HepG2 (cell line): ENCODE results near the gene DCDC2. TPM values are rescaled to one million over a fixed set of nuclear protein-coding genes. Genes with fewer than 3 reads are reported as not detected.

Experiments used
- AHR ChIP-seq: IDR thresholded peaks from 2 replicates; pipeline ENCODE4 v1.6.1; 2018; ENCODE audit warnings: missing genetic modification reagents, missing compliant biosample characterization
- ARHGAP35 ChIP-seq: sonication (generic); formaldehyde crosslinking; IDR thresholded peaks from 2 replicates; pipeline ENCODE4 v1.9.0; 2022; ENCODE audit warnings: mild to moderate bottlenecking, inconsistent platforms, moderate library complexity, missing genetic modification reagents, borderline replicate concordance
- ARNT ChIP-seq: fragments of 450-650 bp; IDR thresholded peaks from 2 replicates; pipeline ENCODE4 v1.6.1; 2017
- HMGXB3 ChIP-seq: sonication (generic); formaldehyde crosslinking; IDR thresholded peaks from 2 replicates; pipeline ENCODE4 v1.4.0; 2020; ENCODE audit warnings: missing genetic modification reagents, borderline replicate concordance
- LCORL ChIP-seq, 2 experiments: fragments of 450-650 bp in 1 of 2; sonication (generic) in 1 of 2; formaldehyde crosslinking in 1 of 2; IDR thresholded peaks; 2 replicates each; pipeline versions ENCODE4 v1.5.0 to v1.6.1; 2017 to 2020; ENCODE audit warnings: antibody characterized with exemption in 1 of 2, missing genetic modification reagents in 1 of 2
- MXD4 ChIP-seq: IDR thresholded peaks from 2 replicates; pipeline ENCODE4 v1.6.1; 2016; ENCODE audit warnings: mild to moderate bottlenecking, missing biosample characterization, missing genetic modification reagents
- NR0B2 ChIP-seq: sonication (generic); formaldehyde crosslinking; IDR thresholded peaks from 2 replicates; pipeline ENCODE4 v1.4.0; 2020; ENCODE audit warnings: mild to moderate bottlenecking, missing genetic modification reagents
- PCBP2 ChIP-seq: fragments of 200-400 bp; formaldehyde crosslinking; optimal IDR thresholded peaks from 2 replicates; pipeline ENCODE3; 2018; ENCODE audit warnings: low read length, low read depth; ENCODE audit not compliant: poor library complexity, severe bottlenecking
- RARG ChIP-seq: sonication (generic); formaldehyde crosslinking; IDR thresholded peaks from 2 replicates; pipeline ENCODE4 v1.4.0; 2020; ENCODE audit warnings: low read depth, mild to moderate bottlenecking, missing genetic modification reagents
- REL ChIP-seq: sonication (generic); formaldehyde crosslinking; conservative IDR thresholded peaks from 2 replicates; pipeline ENCODE4 v1.8.0; 2022; ENCODE audit warnings: mild to moderate bottlenecking, missing genetic modification reagents, moderate library complexity
- RELA ChIP-seq: sonication (generic); formaldehyde crosslinking; IDR thresholded peaks from 2 replicates; pipeline ENCODE4 v1.4.0; 2020; ENCODE audit warnings: missing genetic modification reagents
- SALL2 ChIP-seq: sonication (generic); formaldehyde crosslinking; IDR thresholded peaks from 2 replicates; pipeline ENCODE4 v1.8.1; 2023; ENCODE audit warnings: mild to moderate bottlenecking, missing genetic modification reagents, inconsistent platforms
- SMYD3 ChIP-seq: sonication (generic); formaldehyde crosslinking; IDR thresholded peaks from 2 replicates; pipeline ENCODE4 v1.8.1; 2023; ENCODE audit warnings: mild to moderate bottlenecking, missing genetic modification reagents
- SOX5 ChIP-seq: IDR thresholded peaks from 2 replicates; pipeline ENCODE4 v1.6.1; 2016; ENCODE audit warnings: borderline replicate concordance
- SP4 ChIP-seq: sonication (generic); formaldehyde crosslinking; IDR thresholded peaks from 2 replicates; pipeline ENCODE4 v1.8.1; 2023; ENCODE audit warnings: mild to moderate bottlenecking, missing genetic modification reagents
- WIZ ChIP-seq: sonication (generic); formaldehyde crosslinking; IDR thresholded peaks from 2 replicates; pipeline ENCODE4 v1.5.1; 2020; ENCODE audit warnings: mild to moderate bottlenecking, missing genetic modification reagents
- ZNF256 ChIP-seq: sonication (generic); formaldehyde crosslinking; conservative IDR thresholded peaks from 2 replicates; pipeline ENCODE4 v1.4.0; 2020; ENCODE audit warnings: missing genetic modification reagents
- ZNF282 ChIP-seq: fragments of 450-650 bp; IDR thresholded peaks from 2 replicates; pipeline ENCODE4 v1.6.1; 2018; ENCODE audit not compliant: partially characterized antibody
- ZNF317 ChIP-seq: sonication (generic); formaldehyde crosslinking; IDR thresholded peaks from 2 replicates; pipeline ENCODE4 v1.5.0; 2020; ENCODE audit warnings: mild to moderate bottlenecking, missing genetic modification reagents
- ZNF430 ChIP-seq: sonication (generic); formaldehyde crosslinking; IDR thresholded peaks from 2 replicates; pipeline ENCODE4 v1.9.0; 2021; ENCODE audit warnings: mild to moderate bottlenecking, missing genetic modification reagents
- ZNF468 ChIP-seq: sonication (generic); formaldehyde crosslinking; IDR thresholded peaks from 2 replicates; pipeline ENCODE4 v1.8.0; 2022; ENCODE audit warnings: mild to moderate bottlenecking, moderate library complexity, missing genetic modification reagents
- ZNF567 ChIP-seq: sonication (generic); formaldehyde crosslinking; IDR thresholded peaks from 2 replicates; pipeline ENCODE4 v1.8.1; 2023; ENCODE audit warnings: mild to moderate bottlenecking, missing genetic modification reagents, borderline replicate concordance
- ZNF576 ChIP-seq: sonication (generic); formaldehyde crosslinking; IDR thresholded peaks from 2 replicates; pipeline ENCODE4 v1.4.0; 2020; ENCODE audit warnings: mild to moderate bottlenecking, missing genetic modification reagents
- ZNF616 ChIP-seq: sonication (generic); formaldehyde crosslinking; IDR thresholded peaks from 2 replicates; pipeline ENCODE4 v1.5.0; 2020; ENCODE audit warnings: low read depth, mild to moderate bottlenecking, missing genetic modification reagents
- ZNF660 ChIP-seq: sonication (generic); formaldehyde crosslinking; IDR thresholded peaks from 2 replicates; pipeline ENCODE4 v1.5.1; 2020; ENCODE audit warnings: mild to moderate bottlenecking, low read depth, missing genetic modification reagents, borderline replicate concordance
- ZNF761 ChIP-seq: sonication (generic); formaldehyde crosslinking; conservative IDR thresholded peaks from 2 replicates; pipeline ENCODE4 v1.4.0; 2020; ENCODE audit warnings: mild to moderate bottlenecking, missing genetic modification reagents
- polyA plus RNA-seq, 8 experiments: library from polyadenylated mRNA; depleted of rRNA in 3 of 8; stranded (reverse) in 7 of 8; unstranded in 1 of 8; fragments of >200 nt; fragmentation: Illumina TruSeq in 4 of 8; extraction: Trizol in 4 of 8; gene quantifications; 2 replicates each; pipeline versions ENCODE4 v1.2.1 to v1.2.3, GENCODE V29; 2011 to 2016; ENCODE audit warnings: low read depth in 4 of 8, missing spikeins in 1 of 8, mixed read lengths in 1 of 8; ENCODE audit not compliant: insufficient read depth in 1 of 8
- total RNA-seq, 5 experiments: library from RNA; depleted of rRNA; stranded (reverse); fragments of >200 nt; fragmentation: Illumina TruSeq; extraction: Trizol; gene quantifications; 2 replicates each; pipeline ENCODE4 v1.2.3, GENCODE V29; 2016; ENCODE audit warnings: low read depth in 1 of 5

Gene DCDC2
- total and polyA plus RNA-seq, 2 of the 13 experiments (the other 11 are each of a cell fraction or from before 2014, with no cell fraction given), result 9.0 to 36.2 TPM

GRCh38 chr6:24402697-24403500, 45.0 kb upstream of the DCDC2 start, which contains the start of gene MRS2 (continued):
- TF ChIP-seq LCORL (IDR thresholded peaks at IDR 0.05), result no peak
- peak; percentile 59; the same call in 1 of the 2 replicates for TF ChIP-seq LCORL (CRISPR knock-in tag; IDR thresholded peaks at IDR 0.05)
- peak; percentile 80 for TF ChIP-seq ZNF256
- TF ChIP-seq ZNF576 (CRISPR knock-in tag), result peak; percentile 88; the same call in 1 of the 2 replicates
- peak; percentile 90 for TF ChIP-seq SP4 (CRISPR knock-in tag)
- no peak for TF ChIP-seq RELA
- TF ChIP-seq ZNF660 (CRISPR knock-in tag), result peak; percentile 93; the same call in 1 of the 2 replicates
- no peak for TF ChIP-seq SOX5
- peak; percentile 95 for TF ChIP-seq ZNF430
- peak; percentile 97 for TF ChIP-seq WIZ (CRISPR knock-in tag)
- TF ChIP-seq ZNF468 (CRISPR knock-in tag), result peak; percentile 85; the same call in 1 of the 2 replicates
- TF ChIP-seq HMGXB3 (CRISPR knock-in tag), result 0 out of 2 replicates have a peak, but pooled peaks have one; percentile 23
- peak; percentile 99 for TF ChIP-seq ZNF761
- TF ChIP-seq ARHGAP35, result peak; percentile 58
- TF ChIP-seq SMYD3 (CRISPR knock-in tag), result peak; percentile 85; the same call in 1 of the 2 replicates
- peak; percentile 88 for TF ChIP-seq ZNF317 (CRISPR knock-in tag)
- no peak; the same call in 1 of the 2 replicates for TF ChIP-seq ZNF616 (CRISPR knock-in tag)
- peak; percentile 99; the same call in 1 of the 2 replicates for TF ChIP-seq ZNF567 (CRISPR knock-in tag)
- peak; percentile 90 for TF ChIP-seq NR0B2 (CRISPR knock-in tag)
- TF ChIP-seq AHR (CRISPR knock-in tag), result 0 out of 2 replicates have a peak, but pooled peaks have one; percentile 31
- peak; percentile 99 for TF ChIP-seq SALL2 (CRISPR knock-in tag)
- TF ChIP-seq RARG (CRISPR knock-in tag), result peak; percentile 97
- TF ChIP-seq PCBP2, result no peak
- no peak for TF ChIP-seq ARNT
- peak; percentile 66; the same call in 1 of the 2 replicates for TF ChIP-seq MXD4 (CRISPR knock-in tag)
- TF ChIP-seq ZNF282, result no peak
- peak; percentile 90 for TF ChIP-seq REL
